ENCODE data around the gene GSTA4.
"Not testable (repeated sequence)": the region's sequence is repeated elsewhere in the genome, so short reads cannot be mapped to it uniquely, and the experiment has no call there.

The GSTA4 gene

DNA sequence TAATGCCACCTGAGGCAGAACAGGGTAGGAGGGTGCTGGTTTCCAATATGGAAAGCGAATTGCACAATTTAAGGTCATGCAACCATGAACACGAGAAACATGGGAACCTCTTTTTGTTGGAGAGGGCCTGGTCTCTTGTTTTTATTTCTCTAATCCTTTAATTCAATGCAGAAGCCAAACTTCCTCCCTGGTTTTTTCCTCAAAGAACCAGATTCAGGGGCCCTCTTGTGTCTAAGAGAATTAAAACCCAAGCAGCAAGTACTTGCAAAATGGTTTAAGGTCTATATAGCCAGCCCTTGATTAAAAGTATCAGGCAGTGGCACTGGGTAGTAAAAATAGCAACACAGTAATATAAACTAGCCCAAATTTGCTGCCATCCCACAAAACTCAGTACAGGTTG lies 19.5 kb downstream of the GSTA4 start:
- no peak overlapping the region for H3K27ac ChIP-seq (ENCODE audit: low read length)
- no peaks in the 10 kb centered on the region for H3K9me3 ChIP-seq (ENCODE audit: control insufficient read depth in 1 of 2, low read length in 2 of 2)
- no peaks in the 10 kb centered on the region for H3K27me3 ChIP-seq (ENCODE audit: low read depth, low read length)
- H3K4me3 ChIP-seq (ENCODE audit: low read depth in 1 of 2, low read length in 2 of 2): no peak overlapping the region
- H3K4me1 ChIP-seq (ENCODE audit: control insufficient read depth in 1 of 2, insufficient read depth in 2 of 2, low read length in 2 of 2): peaks cover 0 to 3% of the 10 kb centered on the region in 2 donors
- peaks cover 0 to 3% of the 10 kb centered on the region in 2 donors for H3K36me3 ChIP-seq (ENCODE audit: control insufficient read depth in 1 of 2, insufficient read depth in 2 of 2, low read length in 2 of 2)

DNA sequence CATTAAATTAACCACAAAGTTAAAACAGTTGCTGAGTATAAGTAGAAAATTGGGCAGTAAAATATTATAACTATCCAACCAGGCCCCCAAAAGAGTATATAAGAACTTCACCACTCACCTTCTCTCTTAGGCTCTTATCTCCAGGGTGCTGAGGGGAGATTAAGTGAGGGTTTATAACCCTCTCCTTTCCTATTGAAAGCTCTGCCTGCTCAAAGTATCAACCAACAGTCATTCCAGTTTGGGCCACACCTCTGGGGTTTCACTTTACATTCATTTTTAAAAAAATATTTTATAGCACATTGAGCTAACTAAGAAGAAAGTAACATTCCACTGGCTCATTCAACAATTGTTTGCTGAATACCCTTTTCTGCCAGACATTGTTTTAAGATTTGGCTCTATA lies 22.1 kb downstream of the GSTA4 start:
- H3K4me1 ChIP-seq (ENCODE audit: control insufficient read depth in 1 of 2, insufficient read depth in 2 of 2, low read length in 2 of 2): peaks cover 0 to 3% of the 10 kb centered on the region in 2 donors
- H3K27me3 ChIP-seq (ENCODE audit: low read depth, low read length): no peaks in the 10 kb centered on the region
- no peak overlapping the region for H3K27ac ChIP-seq (ENCODE audit: low read length)
- H3K4me3 ChIP-seq (ENCODE audit: low read depth in 1 of 2, low read length in 2 of 2): no peak overlapping the region
- no peaks in the 10 kb centered on the region for H3K9me3 ChIP-seq (ENCODE audit: control insufficient read depth in 1 of 2, low read length in 2 of 2)
- peaks cover 0 to 3% of the 10 kb centered on the region in 2 donors for H3K36me3 ChIP-seq (ENCODE audit: control insufficient read depth in 1 of 2, insufficient read depth in 2 of 2, low read length in 2 of 2)

DNA sequence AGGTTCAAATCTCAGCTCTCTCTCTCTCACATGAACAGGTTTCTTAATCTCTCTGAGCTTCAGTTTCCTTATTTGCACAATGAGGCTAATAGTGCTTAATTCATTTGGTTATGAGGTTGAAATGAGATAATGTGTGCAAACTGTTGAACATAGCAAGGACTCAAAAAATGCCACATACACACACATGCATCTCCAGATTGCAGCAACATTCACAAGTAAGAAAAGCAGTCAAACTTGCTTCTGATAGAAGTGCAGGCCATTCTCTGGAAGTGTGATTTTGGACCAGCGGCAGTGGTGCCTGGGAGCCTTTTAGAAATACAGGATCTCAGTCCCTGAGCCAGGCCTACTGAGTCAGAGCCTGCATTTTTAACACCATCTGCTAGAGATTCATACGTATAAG lies 25.7 kb downstream of the GSTA4 start:
- Histone ChIP-seq H3K4me1 (ENCODE audit: control insufficient read depth in 1 of 2, insufficient read depth in 2 of 2, low read length in 2 of 2) (no peaks in the 10 kb centered on the region), H3K27ac (ENCODE audit: low read length) (no peak overlapping the region), H3K9me3 (ENCODE audit: control insufficient read depth in 1 of 2, low read length in 2 of 2) (no peaks in the 10 kb centered on the region), H3K4me3 (ENCODE audit: low read depth in 1 of 2, low read length in 2 of 2) (no peak overlapping the region), H3K36me3 (ENCODE audit: control insufficient read depth in 1 of 2, insufficient read depth in 2 of 2, low read length in 2 of 2) (no peaks in the 10 kb centered on the region), H3K27me3 (ENCODE audit: low read depth, low read length) (no peaks in the 10 kb centered on the region)

DNA sequence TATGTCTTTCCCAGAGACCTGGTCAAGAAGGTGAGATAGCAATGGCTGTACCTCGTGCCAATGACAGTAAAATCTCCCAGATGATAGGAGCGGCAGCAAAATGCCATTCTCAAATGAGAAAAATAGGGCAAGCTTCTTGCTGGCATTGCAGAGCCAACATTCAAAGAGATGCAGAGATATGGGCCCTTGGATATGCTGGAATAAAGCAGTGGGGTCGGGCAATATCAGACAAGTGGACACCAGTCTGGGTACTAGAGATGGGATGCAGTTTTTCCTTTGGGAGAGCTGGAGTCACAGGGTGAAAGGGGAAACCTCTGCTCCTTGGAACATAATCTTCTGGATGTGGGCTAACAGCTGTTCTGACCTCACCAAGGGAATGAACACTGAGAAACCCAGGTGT lies 29.0 kb downstream of the GSTA4 start:
- Histone ChIP-seq H3K4me3 (ENCODE audit: low read depth in 1 of 2, low read length in 2 of 2) (no peak overlapping the region), H3K4me1 (ENCODE audit: control insufficient read depth in 1 of 2, insufficient read depth in 2 of 2, low read length in 2 of 2) (no peaks in the 10 kb centered on the region), H3K9me3 (ENCODE audit: control insufficient read depth in 1 of 2, low read length in 2 of 2) (no peaks in the 10 kb centered on the region), H3K36me3 (ENCODE audit: control insufficient read depth in 1 of 2, insufficient read depth in 2 of 2, low read length in 2 of 2) (no peaks in the 10 kb centered on the region), H3K27ac (ENCODE audit: low read length) (no peak overlapping the region), H3K27me3 (ENCODE audit: low read depth, low read length) (no peaks in the 10 kb centered on the region)

DNA sequence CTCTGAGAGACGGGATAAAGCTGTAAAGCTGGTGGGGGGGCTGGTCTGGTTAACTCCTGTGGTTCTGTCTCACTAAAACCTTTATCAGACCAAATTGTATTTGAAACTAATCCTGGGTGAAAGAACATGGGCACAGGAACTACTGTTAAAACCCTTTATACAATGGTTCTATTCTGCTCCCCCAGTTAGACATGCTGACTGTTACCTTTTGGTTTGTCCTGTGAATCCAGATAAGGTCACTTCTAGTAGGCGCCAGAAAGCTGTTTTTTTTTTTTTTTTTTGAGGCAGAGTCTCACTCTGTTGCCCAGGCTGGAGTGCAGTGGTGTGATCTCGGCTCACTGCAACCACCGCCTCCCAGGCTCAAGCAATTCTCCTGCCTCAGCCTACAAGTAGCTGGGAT lies 29.7 kb downstream of the GSTA4 start:
- Histone ChIP-seq H3K9me3 (ENCODE audit: control insufficient read depth in 1 of 2, low read length in 2 of 2) (no peaks in the 10 kb centered on the region), H3K4me3 (ENCODE audit: low read depth in 1 of 2, low read length in 2 of 2) (no peak overlapping the region), H3K27ac (ENCODE audit: low read length) (no peak overlapping the region), H3K27me3 (ENCODE audit: low read depth, low read length) (no peaks in the 10 kb centered on the region), H3K36me3 (ENCODE audit: control insufficient read depth in 1 of 2, insufficient read depth in 2 of 2, low read length in 2 of 2) (no peaks in the 10 kb centered on the region), H3K4me1 (ENCODE audit: control insufficient read depth in 1 of 2, insufficient read depth in 2 of 2, low read length in 2 of 2) (no peaks in the 10 kb centered on the region)

DNA sequence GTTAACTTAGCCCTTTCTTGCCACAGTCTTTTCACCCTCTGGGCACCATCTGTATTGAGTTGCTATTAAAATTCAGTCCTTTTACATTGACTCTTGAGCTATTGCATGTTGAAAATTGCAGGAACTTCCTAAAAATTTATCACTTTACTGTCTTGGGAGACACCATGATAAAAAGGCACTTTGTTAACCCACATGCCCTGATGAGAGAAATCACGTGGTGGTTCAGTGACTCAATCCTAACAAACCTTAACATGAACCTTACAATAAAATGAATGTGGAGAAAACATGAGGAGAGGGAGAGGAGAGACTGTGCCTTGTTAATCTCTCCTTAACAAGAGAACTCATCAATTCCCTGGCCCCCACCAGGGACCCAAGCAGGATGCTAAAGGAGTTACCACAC lies 30.8 kb downstream of the GSTA4 start:
- H3K9me3 ChIP-seq (ENCODE audit: control insufficient read depth in 1 of 2, low read length in 2 of 2): no peaks in the 10 kb centered on the region
- no peak overlapping the region for H3K27ac ChIP-seq (ENCODE audit: low read length)
- no peaks in the 10 kb centered on the region for H3K36me3 ChIP-seq (ENCODE audit: control insufficient read depth in 1 of 2, insufficient read depth in 2 of 2, low read length in 2 of 2)
- no peak overlapping the region for H3K4me3 ChIP-seq (ENCODE audit: low read depth in 1 of 2, low read length in 2 of 2)
- H3K4me1 ChIP-seq (ENCODE audit: control insufficient read depth in 1 of 2, insufficient read depth in 2 of 2, low read length in 2 of 2): no peaks in the 10 kb centered on the region
- H3K27me3 ChIP-seq (ENCODE audit: low read depth, low read length): no peaks in the 10 kb centered on the region

DNA sequence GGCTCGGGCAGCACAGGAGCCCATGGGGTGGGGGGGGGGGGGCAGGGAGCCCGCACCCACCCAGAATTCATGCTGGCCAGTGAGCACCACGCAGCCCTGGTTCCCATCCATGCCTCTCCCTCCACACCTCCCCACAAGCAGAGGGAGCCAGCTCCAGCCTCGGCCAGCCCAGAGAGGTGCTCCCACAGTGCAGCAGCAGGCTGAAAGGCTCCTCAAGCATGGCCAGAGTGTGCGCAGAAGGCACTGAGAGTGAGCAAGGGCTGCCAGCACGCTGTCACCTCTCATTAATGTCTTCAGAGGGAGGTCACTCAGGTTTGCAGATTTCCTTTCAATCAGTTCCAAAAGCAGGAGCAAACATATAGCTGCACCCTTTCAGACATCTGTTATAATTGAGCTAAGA lies 32.4 kb downstream of the GSTA4 start:
- no peaks in the 10 kb centered on the region for H3K27me3 ChIP-seq (ENCODE audit: low read depth, low read length)
- no peaks in the 10 kb centered on the region for H3K36me3 ChIP-seq (ENCODE audit: control insufficient read depth in 1 of 2, insufficient read depth in 2 of 2, low read length in 2 of 2)
- H3K4me3 ChIP-seq (ENCODE audit: low read depth in 1 of 2, low read length in 2 of 2): no peak overlapping the region
- H3K27ac ChIP-seq (ENCODE audit: low read length): no peak overlapping the region
- no peaks in the 10 kb centered on the region for H3K4me1 ChIP-seq (ENCODE audit: control insufficient read depth in 1 of 2, insufficient read depth in 2 of 2, low read length in 2 of 2)
- no peaks in the 10 kb centered on the region for H3K9me3 ChIP-seq (ENCODE audit: control insufficient read depth in 1 of 2, low read length in 2 of 2)

DNA sequence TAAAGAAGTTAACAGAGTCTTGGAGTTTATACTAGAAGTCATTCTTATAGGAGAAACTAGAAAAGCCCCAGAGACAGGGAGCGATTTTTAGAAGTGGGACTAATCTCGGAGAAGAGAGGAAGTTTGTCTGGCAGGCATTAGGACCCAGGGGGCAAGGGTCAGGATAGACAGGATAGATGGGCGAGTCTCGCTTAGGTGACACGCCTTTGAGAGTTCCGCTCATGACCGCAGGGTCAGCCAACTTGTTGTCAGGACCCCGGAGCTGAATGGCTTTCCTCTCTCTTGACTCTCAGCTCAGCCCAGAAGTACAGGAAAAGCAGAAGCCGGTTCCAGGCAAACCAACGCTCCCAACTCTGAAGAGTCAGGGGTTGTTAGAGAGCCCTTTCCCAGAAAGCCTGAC lies 34.1 kb downstream of the GSTA4 start:
- not testable (repeated sequence) for H3K27me3 ChIP-seq (ENCODE audit: low read depth, low read length); H3K4me3 ChIP-seq (ENCODE audit: low read depth in 1 of 2, low read length in 2 of 2); H3K9me3 ChIP-seq (ENCODE audit: control insufficient read depth in 1 of 2, low read length in 2 of 2); H3K27ac ChIP-seq (ENCODE audit: low read length); H3K4me1 ChIP-seq (ENCODE audit: control insufficient read depth in 1 of 2, insufficient read depth in 2 of 2, low read length in 2 of 2); H3K36me3 ChIP-seq (ENCODE audit: control insufficient read depth in 1 of 2, insufficient read depth in 2 of 2, low read length in 2 of 2)

DNA sequence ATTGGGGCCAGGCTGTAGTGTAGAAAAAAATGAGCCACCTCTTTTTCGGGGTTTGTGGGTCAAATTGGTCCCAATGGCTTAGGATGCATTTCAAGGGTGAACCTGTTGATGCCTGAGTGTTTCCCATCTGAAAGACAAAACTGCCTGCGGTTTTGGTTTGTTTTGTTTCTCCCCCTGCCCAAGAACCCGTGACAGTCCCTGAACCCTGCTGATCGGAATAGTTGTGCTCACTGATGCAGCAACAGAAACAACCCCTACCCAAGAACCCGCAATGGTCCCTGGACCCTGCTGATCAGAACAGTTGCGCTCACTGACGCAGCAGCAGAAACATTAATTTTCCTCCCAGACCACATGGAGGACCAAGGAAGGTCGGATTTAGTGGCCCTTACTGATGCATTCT lies 34.9 kb downstream of the GSTA4 start:
- H3K9me3 ChIP-seq (ENCODE audit: control insufficient read depth in 1 of 2, low read length in 2 of 2); H3K27ac ChIP-seq (ENCODE audit: low read length); H3K27me3 ChIP-seq (ENCODE audit: low read depth, low read length); H3K36me3 ChIP-seq (ENCODE audit: control insufficient read depth in 1 of 2, insufficient read depth in 2 of 2, low read length in 2 of 2); H3K4me3 ChIP-seq (ENCODE audit: low read depth in 1 of 2, low read length in 2 of 2); H3K4me1 ChIP-seq (ENCODE audit: control insufficient read depth in 1 of 2, insufficient read depth in 2 of 2, low read length in 2 of 2): not testable (repeated sequence)

DNA sequence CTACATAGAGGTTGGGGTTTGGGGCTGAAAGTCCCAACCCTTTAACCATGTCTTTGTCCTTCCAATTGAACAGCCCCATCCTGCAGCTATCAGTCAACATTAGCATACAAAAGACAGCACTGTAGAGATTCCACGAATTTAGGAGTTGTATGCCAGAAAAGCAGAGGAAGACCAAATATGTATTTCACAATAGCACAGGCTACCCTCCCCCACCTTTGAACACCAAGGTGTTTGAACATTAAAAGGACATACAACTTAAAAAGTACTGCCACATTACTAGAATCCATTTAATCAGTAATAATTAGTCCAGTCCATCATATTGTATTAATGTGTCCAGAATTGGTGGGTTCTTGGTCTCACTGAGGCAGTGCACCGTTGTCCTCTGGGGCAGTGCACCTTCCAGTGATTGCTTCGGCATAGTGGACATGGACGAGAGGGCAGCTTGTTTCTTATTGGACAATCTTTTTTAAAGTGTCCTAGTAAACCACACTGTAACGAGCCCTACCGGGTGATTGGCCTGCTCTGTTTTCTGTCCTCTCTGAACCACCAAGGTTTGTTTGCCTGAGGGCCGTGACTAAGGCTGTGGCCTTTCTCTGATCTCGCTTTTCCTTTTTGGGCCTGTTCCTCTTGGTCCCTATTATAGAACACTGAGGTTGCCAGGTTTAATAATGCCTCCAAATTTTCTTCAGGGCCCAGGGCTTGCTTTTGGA lies 36.4 kb downstream of the GSTA4 start:
- H3K4me3 ChIP-seq (ENCODE audit: low read depth in 1 of 2, low read length in 2 of 2): no peak overlapping the region
- H3K27me3 ChIP-seq (ENCODE audit: low read depth, low read length): no peaks in the 10 kb centered on the region
- no peaks in the 10 kb centered on the region for H3K9me3 ChIP-seq (ENCODE audit: control insufficient read depth in 1 of 2, low read length in 2 of 2)
- H3K4me1 ChIP-seq (ENCODE audit: control insufficient read depth in 1 of 2, insufficient read depth in 2 of 2, low read length in 2 of 2): no peaks in the 10 kb centered on the region
- H3K27ac ChIP-seq (ENCODE audit: low read length): no peak overlapping the region
- no peaks in the 10 kb centered on the region for H3K36me3 ChIP-seq (ENCODE audit: control insufficient read depth in 1 of 2, insufficient read depth in 2 of 2, low read length in 2 of 2)

DNA sequence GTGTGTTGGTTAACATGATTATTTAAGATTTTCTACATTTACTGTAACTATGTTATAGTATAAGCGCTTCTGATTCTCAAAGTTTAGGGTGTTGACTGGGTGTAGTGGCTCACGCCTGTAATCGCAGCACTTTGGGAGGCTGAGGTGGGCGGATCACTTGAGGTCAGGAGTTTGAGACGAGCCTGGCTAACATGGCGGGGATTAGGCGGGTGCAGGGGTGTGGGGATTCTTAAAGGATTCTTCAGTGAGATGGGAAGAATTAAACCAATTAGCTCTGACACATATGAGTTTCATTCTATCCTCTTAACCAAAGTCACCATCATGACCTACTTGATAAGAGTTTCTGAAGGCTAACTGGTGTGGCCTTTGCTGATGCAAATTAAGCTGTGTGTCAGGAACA lies 39.2 kb downstream of the GSTA4 start:
- Histone ChIP-seq H3K36me3 (ENCODE audit: control insufficient read depth in 1 of 2, insufficient read depth in 2 of 2, low read length in 2 of 2) (no peaks in the 10 kb centered on the region), H3K9me3 (ENCODE audit: control insufficient read depth in 1 of 2, low read length in 2 of 2) (no peaks in the 10 kb centered on the region)

More for the DNA sequence above, 39.2 kb downstream of the GSTA4 start:
- Histone ChIP-seq H3K4me3 (ENCODE audit: low read depth in 1 of 2, low read length in 2 of 2) (no peak overlapping the region), H3K27me3 (ENCODE audit: low read depth, low read length) (no peaks in the 10 kb centered on the region), H3K27ac (ENCODE audit: low read length) (no peak overlapping the region), H3K4me1 (ENCODE audit: control insufficient read depth in 1 of 2, insufficient read depth in 2 of 2, low read length in 2 of 2) (no peaks in the 10 kb centered on the region)
